ENCODE measurements around the gene ZDHHC14. TPM values are rescaled to one million over a fixed set of nuclear protein-coding genes. Genes with fewer than 3 reads are reported as not detected.

Gene ZDHHC14
- total RNA-seq, 1 experiment from 2014 or later, result 17.3 TPM

- H3K4me1 Mint-ChIP-seq (ENCODE audit: low read depth, unreplicated experiment), result peaks cover 20% of the 10 kb centered on the region
- CTCF ChIA-PET, result no interaction called here
- H3K4me3 Mint-ChIP-seq (ENCODE audit: low read depth, unreplicated experiment), result no peak overlapping the region
- H3K27ac Mint-ChIP-seq (ENCODE audit: unreplicated experiment), result no peak overlapping the region
- H3K27me3 Mint-ChIP-seq (ENCODE audit: unreplicated experiment), result no peaks in the 10 kb centered on the region
- DNase-seq, result no peak
- peaks cover 4% of the 10 kb centered on the region for H3K36me3 Mint-ChIP-seq (ENCODE audit: insufficient read depth, unreplicated experiment)
- peaks cover 5% of the 10 kb centered on the region for H3K9me3 Mint-ChIP-seq (ENCODE audit: low read depth, unreplicated experiment)
- TF ChIP-seq CTCF (IDR thresholded peaks at IDR 0.05; ENCODE audit: unreplicated experiment), result no peak
- intact Hi-C loops (cut with micrococcal nuclease; ENCODE audit: unreplicated experiment), result no loop called here
- BruUV-seq (replicated peaks), result no TSS peak
Measured at GRCh38 chr6:157622427-157622826, 241.4 kb downstream of the ZDHHC14 start.

GRCh38 chr6:157625111-157625510, 244.1 kb downstream of the ZDHHC14 start:
- Mint-ChIP-seq H3K36me3 (ENCODE audit: insufficient read depth, unreplicated experiment) (peaks cover 4% of the 10 kb centered on the region), H3K4me3 (ENCODE audit: low read depth, unreplicated experiment) (no peak overlapping the region), H3K9me3 (ENCODE audit: low read depth, unreplicated experiment) (peaks cover 5% of the 10 kb centered on the region), H3K27me3 (ENCODE audit: unreplicated experiment) (no peaks in the 10 kb centered on the region), H3K27ac (ENCODE audit: unreplicated experiment) (no peak overlapping the region), H3K4me1 (ENCODE audit: low read depth, unreplicated experiment) (peaks cover 20% of the 10 kb centered on the region)
- no peak for TF ChIP-seq CTCF (IDR thresholded peaks at IDR 0.05; ENCODE audit: unreplicated experiment)
- BruUV-seq (replicated peaks), result no TSS peak
- intact Hi-C loops (cut with micrococcal nuclease; ENCODE audit: unreplicated experiment), result no loop called here
- no peak for DNase-seq
- CTCF ChIA-PET, result no interaction called here

GRCh38 chr6:157625764-157626163, 244.8 kb downstream of the ZDHHC14 start:
- peaks cover 14% of the 10 kb centered on the region for H3K4me1 Mint-ChIP-seq (ENCODE audit: low read depth, unreplicated experiment)
- CTCF ChIA-PET, result no interaction called here
- H3K27me3 Mint-ChIP-seq (ENCODE audit: unreplicated experiment), result no peaks in the 10 kb centered on the region
- H3K36me3 Mint-ChIP-seq (ENCODE audit: insufficient read depth, unreplicated experiment), result peaks cover 4% of the 10 kb centered on the region
- no peak for DNase-seq
- intact Hi-C loops (cut with micrococcal nuclease; ENCODE audit: unreplicated experiment), result no loop called here
- no peak for TF ChIP-seq CTCF (IDR thresholded peaks at IDR 0.05; ENCODE audit: unreplicated experiment)
- no peak overlapping the region for H3K27ac Mint-ChIP-seq (ENCODE audit: unreplicated experiment)
- BruUV-seq (replicated peaks), result no TSS peak
- H3K9me3 Mint-ChIP-seq (ENCODE audit: low read depth, unreplicated experiment), result peaks cover 5% of the 10 kb centered on the region
- H3K4me3 Mint-ChIP-seq (ENCODE audit: low read depth, unreplicated experiment), result no peak overlapping the region

GRCh38 chr6:157627195-157627966, 246.4 kb downstream of the ZDHHC14 start:
- BruUV-seq (replicated peaks), result no TSS peak
- intact Hi-C loops (cut with micrococcal nuclease; ENCODE audit: unreplicated experiment), result no loop called here
- Mint-ChIP-seq H3K4me3 (ENCODE audit: low read depth, unreplicated experiment) (no peak overlapping the region), H3K27me3 (ENCODE audit: unreplicated experiment) (no peaks in the 10 kb centered on the region), H3K27ac (ENCODE audit: unreplicated experiment) (no peak overlapping the region), H3K36me3 (ENCODE audit: insufficient read depth, unreplicated experiment) (peaks cover 4% of the 10 kb centered on the region), H3K9me3 (ENCODE audit: low read depth, unreplicated experiment) (peaks cover 5% of the 10 kb centered on the region), H3K4me1 (ENCODE audit: low read depth, unreplicated experiment) (no peaks in the 10 kb centered on the region)
- CTCF ChIA-PET, result no interaction called here
- no peak for DNase-seq
- TF ChIP-seq CTCF (IDR thresholded peaks at IDR 0.05; ENCODE audit: unreplicated experiment), result no peak

Measured in Calu3 (cell line).